Activated naive CD8-positive, alpha-beta T cell treated with anti-CD3 and anti-CD28 coated beads, Interleukin-2, amount 10 ng/mL, durations not matched to agents 7 days and 5 days (primary cell): ENCODE results near the gene SLC22A14. TPM values are rescaled to one million over a fixed set of nuclear protein-coding genes. Genes with fewer than 3 reads are reported as not detected.
"Not testable (repeated sequence)": the region's sequence is repeated elsewhere in the genome, so short reads cannot be mapped to it uniquely, and the experiment has no call there.

Experiments
- ATAC-seq: fragments of 150-1000 bp; cut with Tn5 transposase; one replicate; pipeline ENCODE4 v1.10.0; 2021; ENCODE audit warnings: low read depth, moderate library complexity
- POLR2A ChIA-PET: fragments of 350-600 bp; sonication (Branson Sonifier 250); formaldehyde crosslinking; loops from one replicate; lab custom pipeline; 2021; ENCODE audit warnings: antibody characterized with exemption; lab: Charles Lee
- DNase-seq: peaks from one replicate; pipeline ENCODE4 v3.0.0; 2021
- H3K27ac Mint-ChIP-seq: one replicate; pipeline ENCODE4 v1.8.0; 2022; ENCODE audit warnings: mild to moderate bottlenecking, mixed read lengths
- H3K27me3 Mint-ChIP-seq: one replicate; pipeline ENCODE4 v1.8.0; 2022; ENCODE audit warnings: mild to moderate bottlenecking, moderate library complexity, mixed read lengths
- H3K36me3 Mint-ChIP-seq: one replicate; pipeline ENCODE4 v1.8.0; 2021; ENCODE audit warnings: mild to moderate bottlenecking, mixed read lengths
- H3K4me1 Mint-ChIP-seq: one replicate; pipeline ENCODE4 v1.8.0; 2021; ENCODE audit warnings: mixed read lengths
- H3K4me3 Mint-ChIP-seq: one replicate; pipeline ENCODE4 v1.8.0; 2022; ENCODE audit warnings: mild to moderate bottlenecking, moderate library complexity, mixed read lengths
- H3K9me3 Mint-ChIP-seq: one replicate; pipeline ENCODE4 v1.8.0; 2021; ENCODE audit warnings: mixed read lengths
- total RNA-seq, 2 experiments: library from RNA; stranded (reverse); gene quantifications; one replicate each; pipeline ENCODE4 v1.2.3, GENCODE V29; 2021

The SLC22A14 gene
- total RNA-seq, 2 experiments from 2014 or later: 0.17 to 0.22 TPM

GRCh38 chr3:38278841-38279240 lies 3.3 kb upstream of the SLC22A14 start:
- Mint-ChIP-seq H3K36me3 (no peaks in the 10 kb centered on the region), H3K4me3 (no peak overlapping the region), H3K27ac (no peak overlapping the region), H3K4me1 (no peaks in the 10 kb centered on the region), H3K9me3 (no peaks in the 10 kb centered on the region), H3K27me3 (no peaks in the 10 kb centered on the region)
- POLR2A ChIA-PET: no interaction called here
- no peak for DNase-seq
- no peak for ATAC-seq

DNA sequence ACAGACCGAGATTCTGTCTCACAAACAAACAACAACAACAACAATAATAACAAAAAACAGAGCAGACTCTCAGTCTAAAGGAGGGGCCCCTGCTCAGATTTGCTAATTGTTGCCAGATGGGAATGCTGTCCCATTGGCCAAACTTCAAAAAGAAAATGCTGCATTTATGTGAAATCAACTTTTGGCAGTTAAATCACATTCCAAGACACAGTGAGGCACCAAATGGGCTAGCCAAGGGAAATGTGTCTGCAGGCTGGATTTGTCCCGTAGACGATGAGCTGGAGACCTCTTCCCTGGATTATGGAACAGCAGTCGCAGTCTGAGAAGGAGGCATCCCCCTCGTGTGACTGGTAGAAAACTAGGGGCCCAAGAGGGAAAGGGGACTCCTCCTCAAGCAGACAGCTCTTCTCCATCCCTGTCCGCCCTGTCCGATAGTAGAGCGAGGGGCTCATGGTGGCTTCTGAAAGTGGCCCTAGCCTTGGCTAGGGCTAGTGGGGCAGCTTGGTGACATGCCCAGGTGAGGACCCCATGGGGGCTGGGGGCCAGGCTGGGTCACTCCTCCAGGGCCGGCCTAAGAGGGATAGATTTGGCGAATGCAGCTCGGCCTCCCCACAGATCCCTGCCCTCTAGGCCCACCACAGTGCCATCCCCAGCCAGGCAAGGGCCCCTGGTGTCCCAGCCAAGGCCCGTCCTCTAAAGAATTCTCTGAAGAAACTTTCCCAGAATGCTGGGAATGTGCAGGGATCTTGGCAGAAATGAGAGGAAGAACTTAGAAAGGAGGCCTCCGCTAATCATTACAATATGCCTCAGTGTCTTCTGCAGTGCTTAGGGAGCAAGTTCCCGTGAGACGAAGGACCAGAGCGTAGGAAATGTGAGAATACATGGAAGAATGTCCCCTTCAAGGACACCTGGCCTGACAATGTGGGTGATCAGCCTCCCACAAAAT lies 2.0 kb downstream of the SLC22A14 start:
- no peaks in the 10 kb centered on the region for H3K4me1 Mint-ChIP-seq
- POLR2A ChIA-PET: no interaction called here
- no peak overlapping the region for H3K27ac Mint-ChIP-seq
- no peaks in the 10 kb centered on the region for H3K36me3 Mint-ChIP-seq
- H3K9me3 Mint-ChIP-seq: no peaks in the 10 kb centered on the region
- H3K4me3 Mint-ChIP-seq: no peak overlapping the region
- peaks cover 1% of the 10 kb centered on the region for H3K27me3 Mint-ChIP-seq
- ATAC-seq (no peak), DNase-seq (no peak)

- Mint-ChIP-seq H3K4me3 (no peak overlapping the region), H3K27me3 (peaks cover 5% of the 10 kb centered on the region), H3K27ac (no peak overlapping the region), H3K36me3 (no peaks in the 10 kb centered on the region), H3K9me3 (no peaks in the 10 kb centered on the region), H3K4me1 (no peaks in the 10 kb centered on the region)
- ATAC-seq: no peak
- no peak for DNase-seq
- POLR2A ChIA-PET: no interaction called here
These were observed 2.7 kb downstream of the SLC22A14 start for GRCh38 chr3:38284756-38285150.

DNA sequence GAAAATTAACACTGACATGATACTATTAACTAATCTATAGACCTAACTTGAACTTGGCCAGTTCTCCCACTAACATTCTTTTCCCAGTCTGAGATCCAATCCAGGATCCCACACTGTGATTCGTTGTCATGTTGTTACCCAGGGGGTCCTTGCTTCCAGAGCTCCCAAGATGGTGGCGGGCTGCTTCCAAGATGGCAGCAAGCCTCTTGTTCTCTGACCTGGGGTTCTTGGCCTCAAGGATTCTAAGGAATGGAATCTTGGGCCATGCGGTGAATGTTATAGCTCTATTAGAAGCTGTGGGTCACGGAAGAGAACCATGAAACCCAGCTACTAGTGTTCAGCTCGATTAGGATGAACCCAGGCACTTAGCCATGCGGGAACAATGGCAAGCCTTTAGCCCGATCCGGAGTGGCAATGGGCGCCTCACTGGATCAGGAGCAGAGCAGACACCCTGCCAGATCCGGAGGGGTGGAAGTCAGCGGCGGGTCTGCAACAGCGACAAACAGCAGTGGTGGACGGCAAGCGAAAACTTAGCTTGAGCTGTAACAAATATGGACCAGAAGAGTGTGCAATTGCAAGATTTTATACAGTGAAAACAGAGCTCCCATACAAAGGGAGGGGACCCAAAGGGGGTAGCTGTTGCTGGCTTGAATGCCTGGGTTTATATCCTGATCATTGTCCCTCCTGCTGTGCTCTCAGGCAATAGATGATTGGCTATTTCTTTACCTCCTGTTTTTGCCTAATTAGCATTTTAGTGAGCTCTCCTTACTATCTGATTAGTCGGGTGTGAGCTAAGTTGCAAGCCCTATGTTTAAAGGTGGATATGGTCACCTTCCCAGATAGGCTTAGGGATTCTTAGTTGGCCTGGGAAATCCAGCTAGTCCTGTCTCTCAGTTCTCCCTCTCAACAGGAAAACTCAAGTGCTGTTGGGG lies 7.5 kb downstream of the SLC22A14 start:
- H3K36me3 Mint-ChIP-seq, H3K4me3 Mint-ChIP-seq, DNase-seq, H3K4me1 Mint-ChIP-seq, POLR2A ChIA-PET, H3K27ac Mint-ChIP-seq, ATAC-seq, H3K27me3 Mint-ChIP-seq, H3K9me3 Mint-ChIP-seq: not testable (repeated sequence)

DNA sequence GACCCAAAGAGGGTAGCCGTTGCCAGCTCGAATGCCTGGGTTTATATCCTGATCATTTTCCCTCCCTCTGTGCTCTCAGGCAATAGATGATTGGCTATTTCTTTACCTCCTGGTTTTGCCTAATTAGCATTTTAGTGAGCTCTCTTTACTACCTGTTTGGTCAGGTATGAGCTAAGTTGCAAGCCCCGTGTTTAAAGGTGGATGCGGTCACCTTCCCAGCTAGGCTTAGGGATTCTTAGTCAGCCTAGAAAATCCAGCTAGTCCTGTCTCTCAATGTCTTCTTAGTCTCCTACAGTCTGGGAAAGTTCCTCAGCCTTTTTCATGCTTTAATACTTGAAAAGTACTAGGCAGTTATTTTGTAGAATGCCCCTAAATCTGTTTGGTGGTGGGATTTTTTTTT lies 15.0 kb downstream of the SLC22A14 start:
- POLR2A ChIA-PET, ATAC-seq, H3K4me1 Mint-ChIP-seq, H3K27ac Mint-ChIP-seq, H3K9me3 Mint-ChIP-seq, DNase-seq, H3K36me3 Mint-ChIP-seq, H3K4me3 Mint-ChIP-seq: not testable (repeated sequence)
- H3K27me3 Mint-ChIP-seq: peaks cover 19% of the 10 kb centered on the region

DNA sequence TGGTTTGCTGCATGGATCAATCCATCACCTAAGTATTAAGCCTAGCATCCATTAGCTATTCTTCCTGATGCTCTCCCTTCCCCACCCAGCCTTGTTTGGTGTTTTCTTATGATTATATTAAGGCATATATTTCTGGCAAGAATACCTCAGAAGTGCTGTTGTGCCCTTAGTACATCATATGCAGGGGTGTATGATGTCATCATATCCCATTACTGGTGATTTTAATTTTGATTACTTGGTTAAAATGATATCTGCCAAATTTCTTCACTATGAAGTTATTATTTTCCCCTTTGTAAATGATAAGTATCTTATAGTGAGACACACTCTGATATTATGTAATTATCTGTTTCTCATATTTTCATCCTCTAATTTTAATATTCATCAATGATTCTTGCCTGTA lies 15.4 kb downstream of the SLC22A14 start:
- no peaks in the 10 kb centered on the region for H3K36me3 Mint-ChIP-seq
- H3K4me3 Mint-ChIP-seq: no peak overlapping the region
- ATAC-seq (no peak), DNase-seq (no peak)
- H3K27me3 Mint-ChIP-seq: peaks cover 19% of the 10 kb centered on the region
- POLR2A ChIA-PET: no interaction called here
- no peaks in the 10 kb centered on the region for H3K9me3 Mint-ChIP-seq
- H3K27ac Mint-ChIP-seq: no peak overlapping the region
- no peaks in the 10 kb centered on the region for H3K4me1 Mint-ChIP-seq

DNA sequence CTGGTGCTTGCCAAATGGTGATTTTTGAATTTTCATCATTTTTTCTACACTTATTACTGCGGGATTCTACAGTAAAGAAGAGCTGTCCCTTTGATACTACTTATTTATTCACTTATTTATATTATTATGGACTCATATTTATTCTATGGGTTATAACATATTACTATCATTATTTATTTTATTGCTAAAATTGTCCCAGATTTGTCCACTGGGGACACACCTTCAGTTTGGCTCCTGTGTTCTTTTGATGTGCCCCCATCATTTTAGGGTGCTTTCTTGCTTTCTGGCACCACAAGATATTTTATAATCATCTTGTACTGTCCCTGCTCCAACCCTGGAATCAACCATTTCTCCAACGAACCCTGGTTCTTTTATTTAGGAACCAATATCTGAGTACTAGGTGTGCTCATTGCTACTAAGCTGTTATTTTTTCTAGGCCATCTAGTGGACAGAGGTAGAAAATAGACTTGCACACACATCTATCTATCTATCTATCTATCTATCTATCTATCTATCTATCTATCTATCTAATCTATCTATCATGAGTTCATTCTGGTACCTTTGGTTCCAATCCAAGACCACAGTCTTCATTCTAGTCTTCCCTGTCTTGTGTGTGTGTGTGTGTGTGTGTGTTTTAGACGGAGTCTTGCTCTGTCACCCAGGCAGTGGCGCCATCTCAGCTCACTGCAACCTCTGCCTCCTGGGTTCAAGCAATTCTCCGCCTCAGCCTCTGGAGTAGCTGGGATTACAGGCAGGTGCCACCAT lies 16.0 kb downstream of the SLC22A14 start:
- Mint-ChIP-seq H3K36me3 (no peaks in the 10 kb centered on the region), H3K27me3 (peaks cover 20% of the 10 kb centered on the region), H3K27ac (no peak overlapping the region), H3K4me1 (no peaks in the 10 kb centered on the region), H3K4me3 (no peak overlapping the region), H3K9me3 (no peaks in the 10 kb centered on the region)
- POLR2A ChIA-PET: no interaction called here
- DNase-seq: no peak
- ATAC-seq: no peak

- no peaks in the 10 kb centered on the region for H3K9me3 Mint-ChIP-seq
- no peak for ATAC-seq
- no peaks in the 10 kb centered on the region for H3K4me1 Mint-ChIP-seq
- H3K27me3 Mint-ChIP-seq: peaks cover 19% of the 10 kb centered on the region
- H3K27ac Mint-ChIP-seq: no peak overlapping the region
- POLR2A ChIA-PET: no interaction called here
- no peak for DNase-seq
- no peaks in the 10 kb centered on the region for H3K36me3 Mint-ChIP-seq
- H3K4me3 Mint-ChIP-seq: no peak overlapping the region
These were observed 24.8 kb downstream of the SLC22A14 start for GRCh38 chr3:38306941-38307340.

DNA sequence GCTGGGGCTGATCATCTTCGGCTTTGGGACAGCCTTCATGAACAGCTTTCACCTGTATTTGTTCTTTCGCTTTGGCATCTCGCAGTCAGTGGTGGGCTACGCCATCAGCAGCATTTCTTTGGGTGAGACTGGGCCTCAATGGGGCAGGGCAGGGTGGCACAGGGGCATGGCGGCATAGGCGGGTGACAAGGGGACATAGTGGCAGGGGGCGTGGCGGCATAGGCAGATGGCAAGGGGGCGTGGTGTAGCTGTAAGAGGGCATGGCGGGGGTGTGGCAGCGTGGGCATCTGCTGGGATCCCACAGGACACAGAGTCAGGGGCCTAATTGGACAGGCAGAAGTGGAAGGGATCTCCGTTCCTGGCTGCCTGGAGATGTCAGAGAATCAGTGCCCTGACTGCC lies 25.5 kb downstream of the SLC22A14 start:
- Mint-ChIP-seq H3K27me3 (peaks cover 19% of the 10 kb centered on the region), H3K4me1 (no peaks in the 10 kb centered on the region), H3K9me3 (no peaks in the 10 kb centered on the region), H3K27ac (no peak overlapping the region), H3K36me3 (no peaks in the 10 kb centered on the region), H3K4me3 (no peak overlapping the region)
- DNase-seq: no peak
- ATAC-seq: no peak
- POLR2A ChIA-PET: no interaction called here

DNA sequence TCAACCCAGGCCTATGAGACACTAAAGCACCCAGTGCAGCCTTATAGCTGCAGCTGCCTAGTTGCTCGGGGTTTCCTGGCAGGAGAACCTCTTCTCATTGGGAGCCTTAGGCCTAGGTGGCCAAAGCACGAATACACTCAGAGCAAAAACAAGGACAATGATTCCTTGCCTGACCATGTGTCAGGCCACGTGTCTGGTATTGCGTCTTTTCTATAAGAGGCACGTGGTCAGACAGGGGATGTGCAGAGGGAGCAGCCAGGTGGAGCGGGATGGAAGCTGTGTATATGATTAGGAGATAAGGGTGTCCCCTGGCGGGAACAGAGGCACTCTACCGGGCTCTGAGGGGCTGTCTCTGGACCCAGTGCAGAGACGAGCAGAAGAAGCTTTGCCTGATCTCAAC lies 26.4 kb downstream of the SLC22A14 start:
- Mint-ChIP-seq H3K9me3 (no peaks in the 10 kb centered on the region), H3K27ac (no peak overlapping the region), H3K36me3 (no peaks in the 10 kb centered on the region), H3K4me1 (no peaks in the 10 kb centered on the region), H3K27me3 (peaks cover 18% of the 10 kb centered on the region), H3K4me3 (no peak overlapping the region)
- DNase-seq (no peak), ATAC-seq (no peak)
- POLR2A ChIA-PET: no interaction called here

- POLR2A ChIA-PET: no interaction called here
- H3K27me3 Mint-ChIP-seq: peaks cover 15% of the 10 kb centered on the region
- no peak overlapping the region for H3K4me3 Mint-ChIP-seq
- H3K4me1 Mint-ChIP-seq: no peaks in the 10 kb centered on the region
- H3K9me3 Mint-ChIP-seq: no peaks in the 10 kb centered on the region
- no peak for ATAC-seq
- no peak overlapping the region for H3K27ac Mint-ChIP-seq
- H3K36me3 Mint-ChIP-seq: no peaks in the 10 kb centered on the region
- DNase-seq: no peak
These were observed 29.4 kb downstream of the SLC22A14 start for GRCh38 chr3:38311476-38311875.

DNA sequence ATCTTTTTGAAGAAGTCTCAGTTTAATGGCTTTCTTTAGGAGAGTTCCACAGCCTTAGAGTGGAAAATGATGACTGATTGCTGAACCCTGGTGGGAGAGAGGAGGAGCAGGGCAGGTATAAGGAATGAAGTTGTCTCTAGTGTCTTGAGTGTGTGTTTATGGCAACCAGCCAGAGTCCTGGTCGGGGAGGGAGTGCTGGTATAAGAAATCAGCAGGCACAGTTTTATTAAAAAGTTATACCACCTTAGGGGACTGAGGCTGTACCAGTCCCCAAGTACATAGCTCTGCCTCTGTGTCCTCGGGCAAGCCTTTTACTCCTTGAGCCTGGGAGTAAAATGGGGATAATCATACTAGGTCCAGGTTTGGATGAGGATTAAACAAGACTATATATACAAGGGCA lies 29.8 kb downstream of the SLC22A14 start:
- ATAC-seq (no peak), DNase-seq (no peak)
- POLR2A ChIA-PET: no interaction called here

GRCh38 chr3:38312356-38312755 lies 30.3 kb downstream of the SLC22A14 start:
- H3K27me3 Mint-ChIP-seq: peaks cover 15% of the 10 kb centered on the region
- no peak for ATAC-seq
- no peak overlapping the region for H3K27ac Mint-ChIP-seq
- POLR2A ChIA-PET: no interaction called here
- H3K4me3 Mint-ChIP-seq: no peak overlapping the region
- no peak for DNase-seq
- no peaks in the 10 kb centered on the region for H3K36me3 Mint-ChIP-seq
- H3K9me3 Mint-ChIP-seq: no peaks in the 10 kb centered on the region
- H3K4me1 Mint-ChIP-seq: no peaks in the 10 kb centered on the region

More for the DNA sequence above, 29.8 kb downstream of the SLC22A14 start:
- H3K4me3 Mint-ChIP-seq: no peak overlapping the region
- no peaks in the 10 kb centered on the region for H3K4me1 Mint-ChIP-seq
- peaks cover 15% of the 10 kb centered on the region for H3K27me3 Mint-ChIP-seq
- H3K9me3 Mint-ChIP-seq: no peaks in the 10 kb centered on the region
- no peak overlapping the region for H3K27ac Mint-ChIP-seq
- H3K36me3 Mint-ChIP-seq: no peaks in the 10 kb centered on the region
